H9 (cell line): ENCODE data around the gene TBC1D8. TPM values are rescaled to one million over a fixed set of nuclear protein-coding genes. Genes with fewer than 3 reads are reported as not detected.

Experiments used
- DNase-seq: peaks from one replicate; pipeline ENCODE4 v3.0.0-alpha.2; 2017
- H2AFZ ChIP-seq: one replicate; pipeline ENCODE4 v1.6.1; 2013; ENCODE audit warnings: mild to moderate bottlenecking, low read length, control low read depth, moderate library complexity
- H2AK5ac ChIP-seq: 2 replicates; pipeline ENCODE4 v1.6.1; 2013; ENCODE audit warnings: low read length, control low read depth, mixed read lengths; ENCODE audit not compliant: insufficient read length
- H2BK120ac ChIP-seq: one replicate; pipeline ENCODE4 v1.6.1; 2013; ENCODE audit warnings: low read depth, mild to moderate bottlenecking, low read length, control low read depth, inconsistent platforms; ENCODE audit not compliant: poor library complexity, severe bottlenecking
- H2BK12ac ChIP-seq: 2 replicates; pipeline ENCODE4 v1.6.1; 2013; ENCODE audit warnings: low read length, control low read depth, mixed read lengths, low read depth; ENCODE audit not compliant: insufficient read length
- H2BK15ac ChIP-seq: 2 replicates; pipeline ENCODE4 v1.6.1; 2013; ENCODE audit warnings: low read depth, low read length, control low read depth
- H2BK20ac ChIP-seq: one replicate; pipeline ENCODE4 v1.6.1; 2013; ENCODE audit warnings: low read depth, mild to moderate bottlenecking, low read length, control low read depth, inconsistent platforms; ENCODE audit not compliant: poor library complexity, severe bottlenecking
- H2BK5ac ChIP-seq: 2 replicates; pipeline ENCODE4 v1.6.1; 2013; ENCODE audit warnings: low read length, control low read depth, mixed read lengths; ENCODE audit not compliant: insufficient read length
- H3K14ac ChIP-seq: 2 replicates; pipeline ENCODE4 v1.6.1; 2013; ENCODE audit warnings: low read length, control low read depth; ENCODE audit not compliant: insufficient read depth
- H3K18ac ChIP-seq: 2 replicates; pipeline ENCODE4 v1.6.1; 2013; ENCODE audit warnings: low read depth, mild to moderate bottlenecking, mixed read lengths, low read length, control low read depth; ENCODE audit not compliant: insufficient read length
- H3K23ac ChIP-seq: 2 replicates; pipeline ENCODE4 v1.6.1; 2013; ENCODE audit warnings: low read length, control low read depth, mixed read lengths, low read depth; ENCODE audit not compliant: insufficient read length
- H3K23me2 ChIP-seq: 2 replicates; pipeline ENCODE4 v1.6.1; 2013; ENCODE audit warnings: low read depth, mild to moderate bottlenecking, mixed read lengths, low read length, control low read depth; ENCODE audit not compliant: insufficient read length, poor library complexity, severe bottlenecking
- H3K27ac ChIP-seq: 2 replicates; pipeline ENCODE4 v1.5.1; 2013; ENCODE audit warnings: low read length, control low read depth, mixed read lengths, low read depth; ENCODE audit not compliant: insufficient read length
- H3K27me3 ChIP-seq: 2 replicates; pipeline ENCODE4 v1.6.1; 2013; ENCODE audit warnings: low read length, control low read depth, inconsistent platforms; ENCODE audit not compliant: insufficient read depth
- H3K4ac ChIP-seq: 2 replicates; pipeline ENCODE4 v1.6.1; 2013; ENCODE audit warnings: low read depth, mild to moderate bottlenecking, control low read depth, inconsistent platforms, low read length, moderate library complexity
- H3K4me1 ChIP-seq: 2 replicates; pipeline ENCODE4 v1.6.1; 2013; ENCODE audit warnings: low read length, control low read depth, inconsistent platforms; ENCODE audit not compliant: insufficient read depth
- H3K4me2 ChIP-seq: 2 replicates; pipeline ENCODE4 v1.6.1; 2013; ENCODE audit warnings: low read length, control low read depth, mixed read lengths; ENCODE audit not compliant: insufficient read length, insufficient read depth
- H3K56ac ChIP-seq: 2 replicates; pipeline ENCODE4 v1.6.1; 2013; ENCODE audit warnings: low read depth, mild to moderate bottlenecking, mixed read lengths, low read length, control low read depth; ENCODE audit not compliant: insufficient read length
- H3K79me1 ChIP-seq: 2 replicates; pipeline ENCODE4 v1.6.1; 2013; ENCODE audit warnings: low read depth, mild to moderate bottlenecking, moderate library complexity, low read length, control low read depth, inconsistent platforms; ENCODE audit not compliant: insufficient read depth, poor library complexity, severe bottlenecking
- H3K79me2 ChIP-seq: 2 replicates; pipeline ENCODE4 v1.6.1; 2013; ENCODE audit warnings: low read length, control low read depth, inconsistent platforms; ENCODE audit not compliant: insufficient read depth
- H3K9ac ChIP-seq: 2 replicates; pipeline ENCODE4 v1.6.1; 2013; ENCODE audit warnings: low read length, control low read depth, mixed read lengths; ENCODE audit not compliant: insufficient read length; ENCODE audit errors: extremely low read depth
- H3K9me3 ChIP-seq: one replicate; pipeline ENCODE4 v1.6.1; 2013; ENCODE audit warnings: low read depth, low read length, inconsistent platforms; ENCODE audit not compliant: control insufficient read depth
- H3T11ph ChIP-seq: one replicate; pipeline ENCODE4 v1.6.1; 2013; ENCODE audit warnings: mild to moderate bottlenecking, low read length, control low read depth, inconsistent platforms
- H4K20me1 ChIP-seq: one replicate; pipeline ENCODE4 v1.6.1; 2013; ENCODE audit not compliant: control insufficient read depth, insufficient read length, insufficient read depth
- H4K5ac ChIP-seq: 2 replicates; pipeline ENCODE4 v1.6.1; 2013; ENCODE audit warnings: low read depth, mild to moderate bottlenecking, mixed read lengths, low read length, control low read depth; ENCODE audit not compliant: insufficient read length
- H4K8ac ChIP-seq: replicated peaks from 2 replicates; pipeline ENCODE4 v1.6.1; 2013; ENCODE audit warnings: low read length, control low read depth, mixed read lengths, low read depth; ENCODE audit not compliant: insufficient read length
- H4K91ac ChIP-seq: 2 replicates; pipeline ENCODE4 v1.6.1; 2013; ENCODE audit warnings: low read depth, mild to moderate bottlenecking, moderate library complexity, mixed read lengths, low read length, control low read depth; ENCODE audit not compliant: insufficient read length
- H3K27ac Mint-ChIP-seq, 3 experiments: 2 replicates in 2 of 3; 3 replicates in 1 of 3; pipeline ENCODE4 v1.8.0; 2020 to 2021; ENCODE audit warnings: mixed read lengths in 3 of 3, mild to moderate bottlenecking in 1 of 3, moderate library complexity in 1 of 3
- H3K27me3 Mint-ChIP-seq: 2 replicates; pipeline ENCODE4 v1.8.0; 2021; ENCODE audit warnings: low read depth, mild to moderate bottlenecking, moderate library complexity, mixed read lengths
- H3K36me3 Mint-ChIP-seq, 3 experiments: 2 replicates in 2 of 3; 3 replicates in 1 of 3; pipeline ENCODE4 v1.8.0; 2020 to 2021; ENCODE audit warnings: low read depth in 3 of 3, mixed read lengths in 3 of 3; ENCODE audit not compliant: insufficient read depth in 1 of 3
- H3K4me1 Mint-ChIP-seq, 2 experiments: 2 replicates each; pipeline ENCODE4 v1.8.0; 2020; ENCODE audit warnings: mixed read lengths in 2 of 2
- H3K4me3 Mint-ChIP-seq, 2 experiments: 2 replicates in 1 of 2; 3 replicates in 1 of 2; pipeline ENCODE4 v1.8.0; 2020 to 2021; ENCODE audit warnings: mild to moderate bottlenecking in 2 of 2, mixed read lengths in 2 of 2, moderate library complexity in 1 of 2
- H3K9me3 Mint-ChIP-seq, 2 experiments: 2 replicates in 1 of 2; 3 replicates in 1 of 2; pipeline ENCODE4 v1.8.0; 2020; ENCODE audit warnings: mild to moderate bottlenecking in 2 of 2, mixed read lengths in 2 of 2, moderate library complexity in 1 of 2
- CTCF ChIP-seq: fragments of 200-600 bp; sonication (generic); conservative IDR thresholded peaks from 3 replicates; pipeline ENCODE4 v1.8.0; 2021; ENCODE audit warnings: antibody characterized with exemption, mild to moderate bottlenecking
- WGBS: extraction: QIAGEN DNeasy Blood & Tissue Kit; methylation state at CpG from one replicate; pipeline ENCODE4 v1.1.7; 2013; ENCODE audit warnings: missing lambda C conversion rate, low lambda C conversion rate, mixed read lengths; ENCODE audit not compliant: insufficient read length; ENCODE audit errors: extremely low coverage; 5-methylcytosine and 5-hydroxymethylcytosine counted together
- total RNA-seq: library from RNA; stranded (reverse); gene quantifications from 2 replicates; pipeline ENCODE4 v1.2.1, GENCODE V29; 2021

TBC1D8 gene
- total RNA-seq, 1 experiment from 2014 or later: 16.6 TPM

- H2BK20ac ChIP-seq: no peak overlapping the region
- H3K4me1 Mint-ChIP-seq: peaks cover 16% of the 10 kb centered on the region in 2 experiments
- H3K27me3 ChIP-seq: no peaks in the 10 kb centered on the region
- no peak overlapping the region for H3K4ac ChIP-seq
- H2AK5ac ChIP-seq: no peak overlapping the region
- H3K79me2 ChIP-seq: no peaks in the 10 kb centered on the region
- no peak overlapping the region for H3K4me3 Mint-ChIP-seq
- H3K9ac ChIP-seq: no peak overlapping the region
- no peak overlapping the region for H3K18ac ChIP-seq
- no peaks in the 10 kb centered on the region for H3K9me3 ChIP-seq
- no peak overlapping the region for H2BK120ac ChIP-seq
- TF ChIP-seq CTCF: peak; percentile 24; the same call in 2 of the 3 replicates
- H3K9me3 Mint-ChIP-seq: no peaks in the 10 kb centered on the region; a peak in 1 of 5 replicates
- no peak overlapping the region for H3K14ac ChIP-seq
- H4K8ac ChIP-seq: no peak overlapping the region
- no peak overlapping the region for H3K27ac ChIP-seq
- no peak overlapping the region for H3K56ac ChIP-seq
- no peak overlapping the region for H2AFZ ChIP-seq
- H3K27ac Mint-ChIP-seq: no peak overlapping the region; a peak in 1 of 7 replicates
- no peak overlapping the region for H4K91ac ChIP-seq
- H3K27me3 Mint-ChIP-seq: peaks cover 2% of the 10 kb centered on the region; the same call in 1 of the 2 replicates
- H3T11ph ChIP-seq: no peak overlapping the region
- no peak overlapping the region for H4K5ac ChIP-seq
- H2BK15ac ChIP-seq: no peak overlapping the region
- no CpG with 5 or more reads among the region's 8 CpGs for WGBS
- no peak overlapping the region for H3K23ac ChIP-seq
- no peak overlapping the region for H3K4me2 ChIP-seq
- H3K4me1 ChIP-seq: no peaks in the 10 kb centered on the region
- no peak overlapping the region for H2BK5ac ChIP-seq
- H3K23me2 ChIP-seq: no peaks in the 10 kb centered on the region
- H4K20me1 ChIP-seq: peaks cover 5% of the 10 kb centered on the region
- H2BK12ac ChIP-seq: no peak overlapping the region
- no peaks in the 10 kb centered on the region for H3K79me1 ChIP-seq
- H3K36me3 Mint-ChIP-seq: no peaks in the 10 kb centered on the region
- DNase-seq: peak; percentile 54
Observed at GRCh38 chr2:100982431-100982861, 168.7 kb downstream of the TBC1D8 start.
